Measurements from ENCODE around the gene CIP2A. TPM values are rescaled to one million over a fixed set of nuclear protein-coding genes. Genes with fewer than 3 reads are reported as not detected.

CIP2A gene
- total and polyA plus RNA-seq, 7 donors = 0.60 to 5.4 (median 2.8) TPM

- H3K4me1 ChIP-seq = peaks cover 0 to 9% (median 6%) of the 10 kb centered on the region in 4 donors
- H3K4me3 ChIP-seq = no peak overlapping the region
- no peak for DNase-seq
- H3K9me3 ChIP-seq = no peaks in the 10 kb centered on the region
- H3K27me3 ChIP-seq = no peaks in the 10 kb centered on the region
- WGBS, 2 donors = 20 to 76% methylated on average over 2 of the region's 2 CpGs
- no peaks in the 10 kb centered on the region for H3K36me3 ChIP-seq
- intact Hi-C loops (cut with DNase I) = no loop called here
- H3K27ac ChIP-seq = no peak overlapping the region
- TF ChIP-seq POLR2AphosphoS5 (IDR thresholded peaks at IDR 0.05) (no peak), CTCF (IDR thresholded peaks at IDR 0.05) (no peak), EP300 (IDR thresholded peaks at IDR 0.05) (no peak), POLR2A (IDR thresholded peaks at IDR 0.05) (no peak)
Observed at GRCh38 chr3:108595321-108595720, 6.1 kb upstream of the CIP2A start.

GRCh38 chr3:108590460-108590859, 1.2 kb upstream of the CIP2A start:
- intact Hi-C loops (cut with DNase I) = no loop called here
- Histone ChIP-seq H3K4me3 (peak overlapping the region in 3 of 4 donors; percentile 56 to 64 (median 58)), H3K27me3 (no peaks in the 10 kb centered on the region), H3K36me3 (no peaks in the 10 kb centered on the region), H3K4me1 (peaks cover 0 to 23% (median 15%) of the 10 kb centered on the region in 4 donors), H3K9me3 (no peaks in the 10 kb centered on the region), H3K27ac (peak overlapping the region in 2 of 4 donors; percentile 87 to 89)
- TF ChIP-seq POLR2A (IDR thresholded peaks at IDR 0.05) (no peak), EP300 (IDR thresholded peaks at IDR 0.05) (no peak), CTCF (IDR thresholded peaks at IDR 0.05) (no peak), POLR2AphosphoS5 (IDR thresholded peaks at IDR 0.05) (no peak)
- DNase-seq = no peak
- 13 to 27% methylated on average over 4 of the region's 4 CpGs for WGBS, 2 donors

- DNase-seq = no peak
- peaks cover 0 to 23% (median 15%) of the 10 kb centered on the region in 4 donors for H3K4me1 ChIP-seq
- H3K36me3 ChIP-seq = no peaks in the 10 kb centered on the region
- no peaks in the 10 kb centered on the region for H3K27me3 ChIP-seq
- H3K9me3 ChIP-seq = no peaks in the 10 kb centered on the region
- peak overlapping the region; percentile 56 to 72 (median 61) for H3K4me3 ChIP-seq
- intact Hi-C loops (cut with DNase I) = no loop called here
- H3K27ac ChIP-seq = peak overlapping the region; percentile 87 to 91 (median 88)
- TF ChIP-seq EP300 (IDR thresholded peaks at IDR 0.05) (no peak), POLR2AphosphoS5 (IDR thresholded peaks at IDR 0.05) (no peak), POLR2A (IDR thresholded peaks at IDR 0.05) (no peak), CTCF (IDR thresholded peaks at IDR 0.05) (no peak)
- WGBS, 2 donors = 1% methylated on average over 11 of the region's 11 CpGs
Observed at GRCh38 chr3:108589998-108590323, 723 bp upstream of the CIP2A start.

GRCh38 chr3:108588601-108589000, 637 bp downstream of the CIP2A start:
- Histone ChIP-seq H3K9me3 (no peaks in the 10 kb centered on the region), H3K4me1 (peaks cover 0 to 23% (median 15%) of the 10 kb centered on the region in 4 donors), H3K27ac (peak overlapping the region in 3 of 4 donors; percentile 87 to 91 (median 89)), H3K27me3 (no peaks in the 10 kb centered on the region), H3K4me3 (peak overlapping the region; percentile 56 to 72 (median 61)), H3K36me3 (no peaks in the 10 kb centered on the region)
- intact Hi-C loops (cut with DNase I) = no loop called here
- no peak for TF ChIP-seq POLR2AphosphoS5 (IDR thresholded peaks at IDR 0.05)
- no peak for TF ChIP-seq POLR2A (IDR thresholded peaks at IDR 0.05)
- no peak for TF ChIP-seq EP300 (IDR thresholded peaks at IDR 0.05)
- no peak for TF ChIP-seq CTCF (IDR thresholded peaks at IDR 0.05)
- WGBS, 2 donors = 1 to 2% methylated on average over 8 of the region's 8 CpGs
- DNase-seq = no peak

- TF ChIP-seq CTCF (IDR thresholded peaks at IDR 0.05) = no peak
- TF ChIP-seq EP300 (IDR thresholded peaks at IDR 0.05) = no peak
- no peak for TF ChIP-seq POLR2A (IDR thresholded peaks at IDR 0.05)
- no peak for TF ChIP-seq POLR2AphosphoS5 (IDR thresholded peaks at IDR 0.05)
- DNase-seq = no peak
- Histone ChIP-seq H3K27ac (no peak overlapping the region), H3K27me3 (no peaks in the 10 kb centered on the region), H3K4me1 (no peaks in the 10 kb centered on the region), H3K9me3 (no peaks in the 10 kb centered on the region), H3K36me3 (no peaks in the 10 kb centered on the region), H3K4me3 (no peak overlapping the region)
- WGBS, 2 donors = 88 to 90% methylated on average over 2 of the region's 2 CpGs
- intact Hi-C loops (cut with DNase I) = no loop called here
Observed at GRCh38 chr3:108578064-108578463, 11.2 kb downstream of the CIP2A start.

Measured in sigmoid colon (tissue), 7 donors.